A549 (cell line): Measurements from ENCODE around the gene VPS13D. TPM values are rescaled to one million over a fixed set of nuclear protein-coding genes. Genes with fewer than 3 reads are reported as not detected.
A peak's percentile ranks its signal among the peaks of the same experiment; 100 is the strongest.

Source experiments
- ATAC-seq, 2 experiments: fragments of 200-7000 bp in 1 of 2; fragments of >200 bp in 1 of 2; cut with Nextera tagmentation in 1 of 2; cut with Tn5 transposase in 1 of 2; 3 replicates each; pipeline versions ENCODE4 v1.8.0 to v1.9.1; 2018 to 2020; ENCODE audit warnings: mild to moderate bottlenecking in 1 of 2, moderate library complexity in 1 of 2
- CTCF ChIA-PET: fragments of 300-600 bp; sonication (Branson Sonifier 250); formaldehyde crosslinking; extraction: SDS; loops from one replicate; lab custom pipeline; 2021; ENCODE audit warnings: antibody characterized with exemption, inconsistent platforms; lab: Yijun Ruan, JAX
- POLR2A ChIA-PET: fragments of 350-600 bp; formaldehyde crosslinking; extraction: SDS; loops from one replicate; lab custom pipeline; 2021; ENCODE audit warnings: antibody characterized with exemption, inconsistent platforms; lab: Yijun Ruan, JAX
- DNase-seq, 2 experiments: peaks; one replicate each; pipeline versions ENCODE4 v3.0.0 to v3.0.0-alpha.2; 2011 to 2016; ENCODE audit warnings: low read depth in 1 of 2, low spot score in 1 of 2
- FAIRE-seq: peaks from 2 replicates; lab custom pipeline; 2011; peaks lifted over from hg19 to GRCh38; lab: Jason Lieb, UNC
- H3K27ac ChIP-seq, 2 experiments: fragments of >200 bp; sonication (Bioruptor Twin); formaldehyde crosslinking; 3 replicates each; pipeline ENCODE4 v1.5.1; 2016 to 2017
- H3K4me1 ChIP-seq: fragments of >200 bp; sonication (Bioruptor Twin); formaldehyde crosslinking; 3 replicates; pipeline ENCODE4 v1.6.1; 2016
- H3K4me2 ChIP-seq: fragments of >200 bp; sonication (Bioruptor Twin); formaldehyde crosslinking; 3 replicates; pipeline ENCODE4 v1.6.1; 2016
- H3K4me3 ChIP-seq: fragments of >200 bp; sonication (Bioruptor Twin); formaldehyde crosslinking; 3 replicates; pipeline ENCODE4 v1.5.1; 2016
- H3K9me3 ChIP-seq: fragments of >200 bp; sonication (Bioruptor Twin); formaldehyde crosslinking; 3 replicates; pipeline ENCODE4 v1.6.1; 2016
- CHD2 ChIP-seq: fragments of 150-350 bp; IDR thresholded peaks from 2 replicates; pipeline ENCODE4 v1.6.1; 2014; ENCODE audit warnings: low read length; ENCODE audit not compliant: partially characterized antibody
- EHF ChIP-seq: fragments of 250-450 bp; sonication (Bioruptor Pico); IDR thresholded peaks from 2 replicates; pipeline ENCODE4 v1.5.0; 2020; ENCODE audit warnings: mild to moderate bottlenecking
- EP300 ChIP-seq, 2 experiments: fragments of >200 bp; sonication (Bioruptor Twin); formaldehyde crosslinking; IDR thresholded peaks; 2 replicates in 1 of 2; 3 replicates in 1 of 2; pipeline ENCODE4 v1.6.1; 2016 to 2017
- FOSB ChIP-seq: fragments of 250-450 bp; sonication (Bioruptor Pico); IDR thresholded peaks from 2 replicates; pipeline ENCODE4 v1.5.0; 2020; ENCODE audit warnings: mild to moderate bottlenecking, moderate library complexity
- JUNB ChIP-seq: fragments of >200 bp; sonication (Bioruptor Twin); formaldehyde crosslinking; IDR thresholded peaks from 2 replicates; pipeline ENCODE4 v1.6.1; 2016
- KDM1A ChIP-seq: fragments of 200-600 bp; sonication (generic); IDR thresholded peaks from 2 replicates; pipeline ENCODE4 v1.6.1; 2016; ENCODE audit warnings: low read depth, mild to moderate bottlenecking
- MAZ ChIP-seq: fragments of 150-350 bp; IDR thresholded peaks from 2 replicates; pipeline ENCODE4 v1.6.1; 2014; ENCODE audit warnings: antibody characterized with exemption, low read depth, low read length, borderline replicate concordance
- MYC ChIP-seq: IDR thresholded peaks from 2 replicates; pipeline ENCODE4 v1.6.1; 2012; ENCODE audit warnings: mild to moderate bottlenecking, inconsistent platforms, low read length, improper control_type of control experiment, borderline replicate concordance
- NPAS2 ChIP-seq: fragments of 250-450 bp; sonication (Bioruptor Pico); IDR thresholded peaks from 2 replicates; pipeline ENCODE4 v1.8.0; 2022; ENCODE audit warnings: mild to moderate bottlenecking, moderate library complexity, borderline replicate concordance
- NR3C1 ChIP-seq: fragments of >200 bp; sonication (Bioruptor Twin); formaldehyde crosslinking; IDR thresholded peaks from 3 replicates; pipeline ENCODE4 v1.6.1; 2017
- PHF8 ChIP-seq: fragments of 200-600 bp; sonication (generic); IDR thresholded peaks from 2 replicates; pipeline ENCODE4 v1.6.1; 2016; ENCODE audit warnings: low read depth, mild to moderate bottlenecking, antibody characterized with exemption, moderate library complexity, borderline replicate concordance
- RAD21 ChIP-seq, 2 experiments: fragments of >200 bp in 1 of 2; sonication (Bioruptor Twin) in 1 of 2; formaldehyde crosslinking in 1 of 2; IDR thresholded peaks in 1 of 2; conservative IDR thresholded peaks in 1 of 2; 2 replicates in 1 of 2; 3 replicates in 1 of 2; pipeline ENCODE4 v1.6.1; 2012 to 2018; ENCODE audit warnings: inconsistent platforms in 1 of 2
- RARB ChIP-seq: fragments of 250-450 bp; sonication (Bioruptor Pico); IDR thresholded peaks from 2 replicates; pipeline ENCODE4 v1.8.0; 2021; ENCODE audit warnings: mild to moderate bottlenecking, moderate library complexity
- SMC3 ChIP-seq: fragments of >200 bp; sonication (Bioruptor Twin); formaldehyde crosslinking; IDR thresholded peaks from 3 replicates; pipeline ENCODE4 v1.6.1; 2018; ENCODE audit warnings: inconsistent platforms
- ZNF302 ChIP-seq: fragments of 250-450 bp; sonication (Bioruptor Pico); IDR thresholded peaks from 2 replicates; pipeline ENCODE4 v1.9.0; 2021; ENCODE audit warnings: inconsistent platforms, mild to moderate bottlenecking, moderate library complexity
- ZSCAN20 ChIP-seq: fragments of 250-450 bp; sonication (Bioruptor Pico); IDR thresholded peaks from 2 replicates; pipeline ENCODE4 v1.8.0; 2022; ENCODE audit warnings: mild to moderate bottlenecking, moderate library complexity
- WGBS: methylation state at CpG from one replicate; pipeline ENCODE4 v1.1.6; 2017; ENCODE audit errors: missing lambda C conversion rate; 5-methylcytosine and 5-hydroxymethylcytosine counted together
- polyA plus RNA-seq, 4 experiments: library from polyadenylated mRNA; depleted of rRNA in 3 of 4; stranded (reverse); fragments of >200 nt; fragmentation: RNase III in 1 of 4; extraction: RNeasy Plus Mini Kit Qiagen cat#74134 plus additional on column Dnase treatment in 1 of 4; gene quantifications; 2 replicates in 3 of 4; 3 replicates in 1 of 4; pipeline ENCODE4 v1.2.3, GENCODE V29; 2011 to 2017
- TF ChIP-seq, protein P1 (sequence below): IDR thresholded peaks from 2 replicates; pipeline ENCODE4 v1.6.1; 2012; ENCODE audit warnings: low read depth, borderline replicate concordance
- TF ChIP-seq, protein P2 (sequence below): IDR thresholded peaks from 2 replicates; pipeline ENCODE4 v1.6.1; 2012
- TF ChIP-seq, protein P3 (sequence below): fragments of 200-600 bp; sonication (generic); IDR thresholded peaks from 2 replicates; pipeline ENCODE4 v1.6.1; 2016; ENCODE audit warnings: antibody characterized with exemption, mild to moderate bottlenecking, moderate library complexity
- TF ChIP-seq, protein P4 (sequence below): fragments of 450-650 bp; IDR thresholded peaks from 2 replicates; pipeline ENCODE4 v1.6.1; 2014; ENCODE audit warnings: antibody characterized with exemption

VPS13D gene
- polyA plus RNA-seq, 2 of the 4 experiments (the other 2 are of a cell fraction), result 5.4 to 15.9 TPM

DNA sequence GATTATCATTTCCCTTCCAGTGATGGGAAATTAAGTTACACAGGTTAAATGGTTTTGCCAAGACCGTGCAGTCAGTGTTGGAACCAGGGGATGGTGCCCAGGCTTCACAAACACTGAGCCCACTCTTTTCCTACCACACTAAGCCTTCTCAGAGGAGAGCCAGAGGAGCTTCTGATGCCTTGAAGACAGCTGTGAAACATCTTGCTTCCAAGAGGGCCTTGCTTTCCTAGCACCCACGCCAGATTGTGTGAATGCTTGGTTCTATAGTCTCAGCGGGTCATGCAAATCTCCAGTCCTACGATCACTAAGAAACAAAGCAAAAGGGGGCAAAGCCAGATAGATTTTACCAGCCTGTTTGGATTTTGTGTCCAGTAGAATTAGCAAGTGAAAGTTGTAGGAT is 200.7 kb downstream of the VPS13D start:
- H3K4me3 ChIP-seq, result no peak overlapping the region
- no peak for TF ChIP-seq FOSB
- TF ChIP-seq ZSCAN20 (CRISPR knock-in tag), result no peak
- TF ChIP-seq SMC3, result no peak
- ATAC-seq (no peak), FAIRE-seq (no peak), DNase-seq (no peak)
- H3K4me1 ChIP-seq, result peaks cover 37% of the 10 kb centered on the region
- no peak overlapping the region for H3K4me2 ChIP-seq
- 91% methylated on average over 4 of the region's 4 CpGs for WGBS
- ChIA-PET POLR2A (no interaction called here), CTCF (no interaction called here)
- no peaks in the 10 kb centered on the region for H3K9me3 ChIP-seq
- H3K27ac ChIP-seq, result peak overlapping the region in 1 of 2 experiments; percentile 61; a peak in 3 of 6 replicates

DNA sequence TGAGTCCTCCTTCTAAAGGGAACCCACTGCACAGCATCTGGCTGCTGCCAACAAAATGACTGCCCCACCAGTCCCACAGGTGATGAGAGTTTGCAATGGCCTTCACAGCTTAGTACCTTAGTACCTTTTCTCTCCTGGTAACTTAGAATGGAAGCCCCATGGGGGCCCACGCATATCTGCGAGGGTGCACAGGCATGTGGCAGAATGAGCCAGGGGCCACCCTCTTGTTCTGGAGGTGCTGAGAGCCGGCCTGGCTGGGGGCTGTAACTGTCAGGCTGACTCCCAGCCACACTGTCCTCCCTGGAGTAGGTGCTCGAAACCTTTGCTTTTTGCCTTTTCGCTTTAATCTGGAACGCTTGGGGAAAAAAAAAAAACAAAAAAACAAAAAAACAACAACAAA is 203.1 kb downstream of the VPS13D start:
- Histone ChIP-seq H3K9me3 (no peaks in the 10 kb centered on the region), H3K4me1 (peaks cover 54% of the 10 kb centered on the region), H3K27ac (peak overlapping the region; percentile 76 to 90), H3K4me3 (no peak overlapping the region), H3K4me2 (peak overlapping the region; percentile 60)
- POLR2A ChIA-PET, result interaction anchor here (2.3 kb wide), 1 partner anchor 45 kb away, joined by 8 read pairs; no protein-coding TSS in a partner anchor
- no peak for TF ChIP-seq CHD2
- TF ChIP-seq, protein P1, sequence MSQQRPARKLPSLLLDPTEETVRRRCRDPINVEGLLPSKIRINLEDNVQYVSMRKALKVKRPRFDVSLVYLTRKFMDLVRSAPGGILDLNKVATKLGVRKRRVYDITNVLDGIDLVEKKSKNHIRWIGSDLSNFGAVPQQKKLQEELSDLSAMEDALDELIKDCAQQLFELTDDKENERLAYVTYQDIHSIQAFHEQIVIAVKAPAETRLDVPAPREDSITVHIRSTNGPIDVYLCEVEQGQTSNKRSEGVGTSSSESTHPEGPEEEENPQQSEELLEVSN, result no peak
- no peak for TF ChIP-seq NR3C1
- no peak for TF ChIP-seq ZNF302 (CRISPR knock-in tag)
- no peak for TF ChIP-seq EHF (CRISPR knock-in tag)
- TF ChIP-seq JUNB, result no peak
- no peak for TF ChIP-seq RAD21 (conservative IDR thresholded peaks at IDR 0.05 in 1 of 2, IDR thresholded peaks at IDR 0.05 in 1 of 2)
- TF ChIP-seq FOSB, result no peak
- TF ChIP-seq, protein P2, sequence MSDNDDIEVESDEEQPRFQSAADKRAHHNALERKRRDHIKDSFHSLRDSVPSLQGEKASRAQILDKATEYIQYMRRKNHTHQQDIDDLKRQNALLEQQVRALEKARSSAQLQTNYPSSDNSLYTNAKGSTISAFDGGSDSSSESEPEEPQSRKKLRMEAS, result no peak
- TF ChIP-seq MAZ, result no peak
- TF ChIP-seq, protein P3, sequence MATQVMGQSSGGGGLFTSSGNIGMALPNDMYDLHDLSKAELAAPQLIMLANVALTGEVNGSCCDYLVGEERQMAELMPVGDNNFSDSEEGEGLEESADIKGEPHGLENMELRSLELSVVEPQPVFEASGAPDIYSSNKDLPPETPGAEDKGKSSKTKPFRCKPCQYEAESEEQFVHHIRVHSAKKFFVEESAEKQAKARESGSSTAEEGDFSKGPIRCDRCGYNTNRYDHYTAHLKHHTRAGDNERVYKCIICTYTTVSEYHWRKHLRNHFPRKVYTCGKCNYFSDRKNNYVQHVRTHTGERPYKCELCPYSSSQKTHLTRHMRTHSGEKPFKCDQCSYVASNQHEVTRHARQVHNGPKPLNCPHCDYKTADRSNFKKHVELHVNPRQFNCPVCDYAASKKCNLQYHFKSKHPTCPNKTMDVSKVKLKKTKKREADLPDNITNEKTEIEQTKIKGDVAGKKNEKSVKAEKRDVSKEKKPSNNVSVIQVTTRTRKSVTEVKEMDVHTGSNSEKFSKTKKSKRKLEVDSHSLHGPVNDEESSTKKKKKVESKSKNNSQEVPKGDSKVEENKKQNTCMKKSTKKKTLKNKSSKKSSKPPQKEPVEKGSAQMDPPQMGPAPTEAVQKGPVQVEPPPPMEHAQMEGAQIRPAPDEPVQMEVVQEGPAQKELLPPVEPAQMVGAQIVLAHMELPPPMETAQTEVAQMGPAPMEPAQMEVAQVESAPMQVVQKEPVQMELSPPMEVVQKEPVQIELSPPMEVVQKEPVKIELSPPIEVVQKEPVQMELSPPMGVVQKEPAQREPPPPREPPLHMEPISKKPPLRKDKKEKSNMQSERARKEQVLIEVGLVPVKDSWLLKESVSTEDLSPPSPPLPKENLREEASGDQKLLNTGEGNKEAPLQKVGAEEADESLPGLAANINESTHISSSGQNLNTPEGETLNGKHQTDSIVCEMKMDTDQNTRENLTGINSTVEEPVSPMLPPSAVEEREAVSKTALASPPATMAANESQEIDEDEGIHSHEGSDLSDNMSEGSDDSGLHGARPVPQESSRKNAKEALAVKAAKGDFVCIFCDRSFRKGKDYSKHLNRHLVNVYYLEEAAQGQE, result no peak
- TF ChIP-seq, protein P4, sequence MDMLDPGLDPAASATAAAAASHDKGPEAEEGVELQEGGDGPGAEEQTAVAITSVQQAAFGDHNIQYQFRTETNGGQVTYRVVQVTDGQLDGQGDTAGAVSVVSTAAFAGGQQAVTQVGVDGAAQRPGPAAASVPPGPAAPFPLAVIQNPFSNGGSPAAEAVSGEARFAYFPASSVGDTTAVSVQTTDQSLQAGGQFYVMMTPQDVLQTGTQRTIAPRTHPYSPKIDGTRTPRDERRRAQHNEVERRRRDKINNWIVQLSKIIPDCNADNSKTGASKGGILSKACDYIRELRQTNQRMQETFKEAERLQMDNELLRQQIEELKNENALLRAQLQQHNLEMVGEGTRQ, result no peak
- TF ChIP-seq EP300 (IDR thresholded peaks at IDR 0.05), result no peak
- TF ChIP-seq RARB (CRISPR knock-in tag), result no peak
- TF ChIP-seq MYC, result no peak
- no peak for TF ChIP-seq PHF8
- TF ChIP-seq ZSCAN20 (CRISPR knock-in tag), result no peak
- TF ChIP-seq KDM1A, result no peak
- no peak for TF ChIP-seq NPAS2 (CRISPR knock-in tag)
- WGBS, result 94% methylated on average over 4 of the region's 6 CpGs
- DNase-seq (no peak), ATAC-seq (peak in 1 of 2 experiments; percentile 7; a peak in 2 of 6 replicates), FAIRE-seq (no peak)
- CTCF ChIA-PET, result interaction anchor here (0.9 to 1.2 kb wide), 2 partner anchors 8 to 10 kb away, joined by 3 to 4 read pairs; no protein-coding TSS in a partner anchor
